Neural crest cell (in vitro differentiated cells): ENCODE measurements around the gene ZNF469. TPM values are rescaled to one million over a fixed set of nuclear protein-coding genes. Genes with fewer than 3 reads are reported as not detected.

Experiments used
- DNase-seq: peaks from one replicate; pipeline ENCODE4 v3.0.0; 2021; ENCODE audit warnings: low read depth, mixed read lengths, low spot score
- H3K27ac Mint-ChIP-seq: one replicate; pipeline ENCODE4 v1.8.0; 2021; ENCODE audit warnings: mild to moderate bottlenecking, mixed read lengths; ENCODE audit not compliant: unreplicated experiment
- H3K27me3 Mint-ChIP-seq: 2 replicates; pipeline ENCODE4 v1.8.0; 2021; ENCODE audit warnings: low read depth, mild to moderate bottlenecking, mixed read lengths
- H3K36me3 Mint-ChIP-seq: 2 replicates; pipeline ENCODE4 v1.8.0; 2021; ENCODE audit warnings: low read depth, mild to moderate bottlenecking, mixed read lengths
- H3K4me1 Mint-ChIP-seq: 2 replicates; pipeline ENCODE4 v1.8.0; 2021; ENCODE audit warnings: mixed read lengths
- H3K4me3 Mint-ChIP-seq: one replicate; pipeline ENCODE4 v1.8.0; 2021; ENCODE audit warnings: mild to moderate bottlenecking, mixed read lengths
- H3K9me3 Mint-ChIP-seq: 2 replicates; pipeline ENCODE4 v1.8.0; 2021; ENCODE audit warnings: mixed read lengths
- total RNA-seq: library from RNA; stranded (reverse); gene quantifications from 2 replicates; pipeline ENCODE4 v1.2.1, GENCODE V29; 2021
- TF ChIP-seq, protein P1 (sequence below): fragments of 200-600 bp; sonication (generic); conservative IDR thresholded peaks from 2 replicates; pipeline ENCODE4 v1.5.0; 2021; ENCODE audit warnings: antibody characterized with exemption, mild to moderate bottlenecking

ZNF469 gene
- total RNA-seq, 1 donor from 2014 or later = 0.58 TPM

GRCh38 chr16:88426018-88426417 is 43.3 kb downstream of the ZNF469 start:
- TF ChIP-seq, protein P1, sequence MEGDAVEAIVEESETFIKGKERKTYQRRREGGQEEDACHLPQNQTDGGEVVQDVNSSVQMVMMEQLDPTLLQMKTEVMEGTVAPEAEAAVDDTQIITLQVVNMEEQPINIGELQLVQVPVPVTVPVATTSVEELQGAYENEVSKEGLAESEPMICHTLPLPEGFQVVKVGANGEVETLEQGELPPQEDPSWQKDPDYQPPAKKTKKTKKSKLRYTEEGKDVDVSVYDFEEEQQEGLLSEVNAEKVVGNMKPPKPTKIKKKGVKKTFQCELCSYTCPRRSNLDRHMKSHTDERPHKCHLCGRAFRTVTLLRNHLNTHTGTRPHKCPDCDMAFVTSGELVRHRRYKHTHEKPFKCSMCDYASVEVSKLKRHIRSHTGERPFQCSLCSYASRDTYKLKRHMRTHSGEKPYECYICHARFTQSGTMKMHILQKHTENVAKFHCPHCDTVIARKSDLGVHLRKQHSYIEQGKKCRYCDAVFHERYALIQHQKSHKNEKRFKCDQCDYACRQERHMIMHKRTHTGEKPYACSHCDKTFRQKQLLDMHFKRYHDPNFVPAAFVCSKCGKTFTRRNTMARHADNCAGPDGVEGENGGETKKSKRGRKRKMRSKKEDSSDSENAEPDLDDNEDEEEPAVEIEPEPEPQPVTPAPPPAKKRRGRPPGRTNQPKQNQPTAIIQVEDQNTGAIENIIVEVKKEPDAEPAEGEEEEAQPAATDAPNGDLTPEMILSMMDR = no peak
- no peaks in the 10 kb centered on the region for H3K36me3 Mint-ChIP-seq
- no peaks in the 10 kb centered on the region for H3K4me1 Mint-ChIP-seq
- no peak overlapping the region for H3K27ac Mint-ChIP-seq
- H3K9me3 Mint-ChIP-seq = no peaks in the 10 kb centered on the region
- DNase-seq = no peak
- H3K4me3 Mint-ChIP-seq = no peak overlapping the region
- H3K27me3 Mint-ChIP-seq = no peaks in the 10 kb centered on the region

DNA sequence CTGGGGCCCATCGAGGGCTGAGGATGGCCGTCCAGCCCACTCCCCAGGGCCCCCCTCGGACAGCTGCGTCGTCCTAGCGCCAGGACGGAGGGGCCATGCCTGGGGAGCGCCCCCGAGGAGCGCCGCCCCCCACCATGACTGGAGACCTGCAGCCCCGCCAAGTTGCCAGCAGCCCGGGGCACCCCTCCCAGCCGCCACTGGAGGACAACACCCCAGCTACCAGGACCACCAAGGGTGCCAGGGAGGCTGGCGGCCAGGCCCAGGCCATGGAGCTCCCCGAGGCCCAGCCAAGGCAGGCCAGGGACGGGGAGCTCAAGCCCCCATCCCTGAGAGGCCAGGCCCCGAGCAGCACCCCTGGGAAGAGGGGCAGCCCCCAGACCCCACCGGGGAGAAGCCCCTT is 44.6 kb downstream of the ZNF469 start:
- Mint-ChIP-seq H3K27ac (no peak overlapping the region), H3K36me3 (no peaks in the 10 kb centered on the region)
- DNase-seq = no peak

DNA sequence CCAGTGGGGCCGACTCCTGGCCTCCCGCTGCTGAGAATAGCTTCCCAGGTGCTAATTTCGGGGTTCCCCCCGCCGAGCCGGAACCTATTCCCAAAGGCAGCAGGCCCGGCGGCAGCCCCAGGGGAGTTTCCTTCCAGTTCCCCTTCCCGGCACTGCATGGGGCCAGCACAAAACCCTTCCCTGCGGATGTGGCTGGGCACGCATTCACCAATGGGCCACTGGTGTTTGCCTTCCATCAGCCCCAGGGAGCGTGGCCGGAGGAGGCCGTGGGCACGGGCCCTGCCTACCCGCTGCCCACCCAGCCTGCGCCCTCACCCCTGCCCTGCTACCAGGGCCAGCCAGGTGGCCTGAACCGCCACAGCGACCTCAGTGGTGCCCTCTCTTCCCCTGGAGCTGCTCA is 45.4 kb downstream of the ZNF469 start:
- H3K27me3 Mint-ChIP-seq = no peaks in the 10 kb centered on the region
- no peak overlapping the region for H3K4me3 Mint-ChIP-seq
- H3K4me1 Mint-ChIP-seq = no peaks in the 10 kb centered on the region
- H3K27ac Mint-ChIP-seq = no peak overlapping the region
- H3K9me3 Mint-ChIP-seq = no peaks in the 10 kb centered on the region
- TF ChIP-seq, protein P1 = no peak
- DNase-seq = no peak
- H3K36me3 Mint-ChIP-seq = no peaks in the 10 kb centered on the region

More for the DNA sequence above, 44.6 kb downstream of the ZNF469 start:
- Mint-ChIP-seq H3K4me3 (no peak overlapping the region), H3K27me3 (no peaks in the 10 kb centered on the region), H3K4me1 (no peaks in the 10 kb centered on the region), H3K9me3 (no peaks in the 10 kb centered on the region)
- TF ChIP-seq, protein P1 = no peak

DNA sequence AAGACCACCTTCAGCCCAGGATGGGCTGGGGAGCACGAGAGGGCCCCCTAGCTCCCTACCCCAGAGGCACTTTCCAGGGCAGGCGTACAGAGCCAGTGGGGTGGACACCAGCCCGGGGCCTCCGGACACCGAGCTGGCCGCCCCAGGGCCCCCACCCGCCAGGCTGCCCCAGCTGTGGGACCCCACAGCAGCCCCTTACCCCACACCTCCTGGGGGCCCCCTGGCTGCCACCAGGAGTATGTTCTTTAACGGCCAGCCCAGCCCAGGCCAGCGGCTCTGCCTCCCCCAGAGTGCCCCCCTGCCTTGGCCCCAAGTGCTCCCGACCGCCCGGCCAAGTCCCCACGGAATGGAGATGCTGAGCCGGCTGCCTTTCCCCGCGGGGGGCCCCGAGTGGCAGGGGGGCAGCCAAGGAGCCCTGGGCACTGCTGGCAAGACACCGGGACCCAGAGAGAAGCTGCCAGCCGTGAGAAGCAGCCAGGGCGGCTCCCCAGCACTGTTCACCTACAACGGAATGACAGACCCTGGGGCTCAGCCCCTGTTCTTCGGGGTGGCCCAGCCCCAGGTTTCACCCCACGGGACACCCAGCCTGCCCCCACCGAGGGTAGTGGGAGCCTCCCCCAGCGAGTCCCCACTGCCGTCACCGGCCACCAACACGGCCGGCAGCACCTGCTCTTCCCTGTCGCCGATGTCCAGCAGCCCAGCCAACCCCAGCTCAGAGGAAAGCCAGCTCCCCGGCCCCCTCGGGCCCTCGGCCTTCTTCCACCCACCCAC is 46.0 kb downstream of the ZNF469 start:
- no peaks in the 10 kb centered on the region for H3K36me3 Mint-ChIP-seq
- no peak overlapping the region for H3K27ac Mint-ChIP-seq
- no peaks in the 10 kb centered on the region for H3K27me3 Mint-ChIP-seq
- TF ChIP-seq, protein P1 = no peak
- H3K4me3 Mint-ChIP-seq = no peak overlapping the region
- no peaks in the 10 kb centered on the region for H3K9me3 Mint-ChIP-seq
- no peaks in the 10 kb centered on the region for H3K4me1 Mint-ChIP-seq
- DNase-seq = no peak

- Mint-ChIP-seq H3K4me1 (no peaks in the 10 kb centered on the region), H3K36me3 (no peaks in the 10 kb centered on the region), H3K27me3 (no peaks in the 10 kb centered on the region), H3K9me3 (no peaks in the 10 kb centered on the region), H3K27ac (peak overlapping the region; percentile 67), H3K4me3 (no peak overlapping the region)
- DNase-seq = no peak
- TF ChIP-seq, protein P1 = no peak
Observed at GRCh38 chr16:88429387-88430184, 46.8 kb downstream of the ZNF469 start.
